Pancreas (tissue), 10 donors: ENCODE results near the gene ZNF684. TPM values are rescaled to one million over a fixed set of nuclear protein-coding genes. Genes with fewer than 3 reads are reported as not detected.
A peak's percentile ranks its signal among the peaks of the same experiment; 100 is the strongest.
"Not testable (repeated sequence)": the region's sequence is repeated elsewhere in the genome, so short reads cannot be mapped to it uniquely, and the experiment has no call there.

ENCODE experiments used
- ATAC-seq, 4 donors: fragments of 200-7000 bp; cut with Tn5 transposase; one replicate each; pipeline versions ENCODE4 v1.8.0 to v1.9.1; 2020; ENCODE audit warnings: mild to moderate bottlenecking in 4 of 4, moderate library complexity in 4 of 4
- DNase-seq, 6 donors: peaks; one replicate each; pipeline ENCODE4 v3.0.0-alpha.2; 2020
- FAIRE-seq: peaks from 2 replicates; lab custom pipeline; 2012; peaks lifted over from hg19 to GRCh38; lab: Jason Lieb, UNC
- H3K27ac ChIP-seq, 4 donors: fragments of 200-600 bp; sonication (generic); 1 replicate in 3 of 4; 2 replicates in 1 of 4; pipeline versions ENCODE4 v1.5.0 to v1.8.0; 2020
- H3K27me3 ChIP-seq, 4 donors: fragments of 200-600 bp; one replicate each; pipeline ENCODE4 v1.8.0; 2021
- H3K36me3 ChIP-seq, 3 donors: fragments of 200-600 bp; sonication (generic) in 1 of 3; one replicate each; pipeline versions ENCODE4 v1.5.0 to v1.8.0; 2020 to 2021
- H3K4me1 ChIP-seq, 3 donors: fragments of 200-600 bp; one replicate each; pipeline ENCODE4 v1.8.0; 2021
- H3K4me3 ChIP-seq, 4 donors: fragments of 200-600 bp; sonication (generic) in 2 of 4; one replicate each; pipeline versions ENCODE4 v1.5.0 to v1.8.0; 2020 to 2021
- H3K9me3 ChIP-seq, 4 donors: fragments of 200-600 bp; one replicate each; pipeline ENCODE4 v1.8.0; 2021
- CTCF ChIP-seq, 4 donors: fragments of 200-600 bp; sonication (generic) in 3 of 4; IDR thresholded peaks; one replicate each; pipeline versions ENCODE4 v1.5.0 to v1.8.0; 2021; ENCODE audit warnings: antibody characterized with exemption in 4 of 4
- WGBS, 2 donors: extraction: QIAGEN DNeasy Blood & Tissue Kit; methylation state at CpG; one replicate each; pipeline ENCODE4 v1.1.7; 2013; 5-methylcytosine and 5-hydroxymethylcytosine counted together
- intact Hi-C, 3 donors: fragments of 100-400 bp; cut with DNase I; formaldehyde crosslinking; loops; one replicate each; pipeline versions ENCODE4 v1.11.1 to v1.14.2; 2022
- polyA plus RNA-seq, 2 donors: library from polyadenylated mRNA; stranded (reverse); fragments of 200-250 nt; gene quantifications; one replicate each; pipeline ENCODE4 v1.2.3, GENCODE V29; 2013
- total RNA-seq, 6 donors: library from RNA; stranded (reverse); fragmentation: NEBNext Ultra II Directional in 4 of 6; extraction: Animal tissue kit (Norgen Biotek cat#: 25700) in 4 of 6; gene quantifications; one replicate each; pipeline versions ENCODE4 v1.2.1 to v1.2.4, GENCODE V29; 2021 to 2023
- donor health status: healthy with polysubstance abuse.
- donor health status: DM: no; HTN: no; CAD: no; lungs with moderate emphysema.
- donor health status: DM: no; HTN: no; CAD: no.
- donor health status: control.
- donor health status: control.
- donor health status: Bipolar disorder and iron deficiency.
- donor health status: DM: yes; HTN: yes; CAD: no.
- donor health status: DM: no; HTN: no; CAD: no.
- donor health status: DM: no; HTN: no; CAD: no.
- donor health status: DM: yes; HTN: yes; CAD: no.

The ZNF684 gene
- total RNA-seq (1 to 10 TPM; 1.6 to 4.1 (median 2.9) TPM), polyA plus RNA-seq (1 to 10 TPM; 2.3 to 5.3 TPM)

DNA sequence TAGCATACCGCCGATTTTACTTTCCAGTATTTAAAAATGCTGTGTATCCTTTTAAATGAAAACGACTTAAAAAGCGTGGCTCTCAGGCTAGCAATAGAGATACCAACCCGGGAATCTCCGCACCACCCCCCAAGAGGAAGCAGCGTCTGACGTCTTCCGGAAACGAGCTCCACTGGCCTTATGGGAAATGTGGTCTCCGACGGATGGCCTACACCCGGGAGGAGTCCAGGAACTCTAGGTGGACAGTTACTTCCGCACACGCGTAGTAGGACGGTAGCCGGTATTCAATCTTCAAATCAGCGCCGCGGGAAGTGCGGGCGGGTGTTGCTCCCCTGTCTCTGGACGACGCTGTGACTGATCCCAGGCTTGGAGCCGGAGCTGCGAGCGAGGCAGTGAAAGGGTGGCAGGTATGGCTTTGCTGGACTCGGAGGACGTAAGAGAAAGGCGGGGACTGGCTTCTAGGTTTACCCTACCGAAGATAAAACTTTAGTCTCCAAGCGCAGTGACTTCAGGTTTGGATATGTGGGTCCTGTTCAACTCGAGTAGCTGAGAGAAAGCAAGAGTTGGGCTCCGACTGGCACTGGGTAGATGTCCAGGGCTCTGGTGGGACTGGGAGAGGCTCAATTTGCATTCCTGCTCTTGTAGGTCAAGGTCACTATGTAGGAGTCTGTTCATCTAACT lies at the start of gene ZNF684:
TSS of gene ZNF684 (plus strand) at position 257 of the 681 bp plus-strand sequence. CDS start 1,530 bp downstream, outside the sequence.
- WGBS, 2 donors: 0% methylated on average over 35 of the region's 35 CpGs
- peak; percentile 68 to 94 (median 81) for DNase-seq
- no peak for FAIRE-seq
- H3K27me3 ChIP-seq: no peaks in the 10 kb centered on the region
- peak within 1 kb of the TSS; percentile 45 to 69 (median 60) for H3K4me3 ChIP-seq
- peak; percentile 96 to 99 (median 97) for ATAC-seq
- peaks cover 4 to 20% (median 19%) of the 10 kb centered on the region in 3 donors for H3K4me1 ChIP-seq
- intact Hi-C loops: no loop called here
- H3K36me3 ChIP-seq: no peaks in the 10 kb centered on the region
- peak within 1 kb of the TSS; percentile 63 to 84 (median 74) for H3K27ac ChIP-seq
- H3K9me3 ChIP-seq: no peaks in the 10 kb centered on the region
- no peak for TF ChIP-seq CTCF (IDR thresholded peaks at IDR 0.05)

- H3K27me3 ChIP-seq: no peaks in the 10 kb centered on the region
- no peaks in the 10 kb centered on the region for H3K4me1 ChIP-seq
- DNase-seq (no peak), FAIRE-seq (no peak), ATAC-seq (no peak)
- H3K27ac ChIP-seq: no peak overlapping the region
- intact Hi-C loops: no loop called here
- H3K9me3 ChIP-seq: peaks cover 0 to 15% (median 2%) of the 10 kb centered on the region in 4 donors
- TF ChIP-seq CTCF (IDR thresholded peaks at IDR 0.05): no peak
- H3K36me3 ChIP-seq: peaks cover 0 to 9% (median 7%) of the 10 kb centered on the region in 3 donors
- H3K4me3 ChIP-seq: no peak overlapping the region
- 95 to 98% methylated on average over 4 of the region's 4 CpGs for WGBS, 2 donors
These were observed 36.0 kb upstream of the ZNF684 start for GRCh38 chr1:40495315-40495903.

DNA sequence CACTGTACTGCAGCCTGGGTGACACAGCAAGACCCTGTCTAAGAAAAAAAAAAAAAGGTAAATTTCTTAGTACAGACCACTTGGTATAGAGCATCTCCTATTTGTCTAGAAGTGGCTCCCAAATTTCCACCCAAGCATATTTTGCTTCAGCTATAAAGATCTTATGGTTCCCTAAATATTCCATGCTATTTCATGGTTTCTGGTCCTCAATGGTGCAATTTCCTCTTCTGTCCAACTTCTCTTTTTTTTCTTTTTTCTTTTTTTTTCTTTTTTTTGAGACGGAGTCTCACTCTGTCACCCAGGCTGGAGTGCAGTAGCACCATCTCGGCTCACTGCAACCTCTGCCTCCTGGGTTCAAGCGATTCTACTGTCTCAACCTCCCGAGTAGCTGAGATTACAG lies 28.8 kb upstream of the ZNF684 start:
- H3K36me3 ChIP-seq, H3K4me1 ChIP-seq, H3K9me3 ChIP-seq, ATAC-seq, H3K27ac ChIP-seq, DNase-seq, H3K4me3 ChIP-seq, FAIRE-seq, H3K27me3 ChIP-seq, intact Hi-C loops: not testable (repeated sequence)
- WGBS, 2 donors: 96 to 100% methylated on average over 4 of the region's 4 CpGs

- DNase-seq: no peak
- peak overlapping the region; percentile 70 to 80 (median 75) for H3K4me3 ChIP-seq
- intact Hi-C loops: no loop called here
- ATAC-seq: no peak
- H3K36me3 ChIP-seq: no peaks in the 10 kb centered on the region
- FAIRE-seq: no peak
- WGBS, 2 donors: 62% methylated on average over 6 of the region's 6 CpGs
- H3K4me1 ChIP-seq: peaks cover 0 to 5% (median 0%) of the 10 kb centered on the region in 3 donors
- TF ChIP-seq CTCF (IDR thresholded peaks at IDR 0.05): no peak
- no peaks in the 10 kb centered on the region for H3K9me3 ChIP-seq
- no peaks in the 10 kb centered on the region for H3K27me3 ChIP-seq
- peak overlapping the region in 2 of 4 donors; percentile 46 to 65 for H3K27ac ChIP-seq
These were observed 23.5 kb upstream of the ZNF684 start for GRCh38 chr1:40507973-40508372.

GRCh38 chr1:40508375-40509341 lies 22.8 kb upstream of the ZNF684 start, which contains the start of gene EXO5:
Gene EXO5 (plus strand): TSS chr1:40508767. CDS start chr1:40514545, 5,778 bp downstream.
- Histone ChIP-seq H3K4me3 (peak within 1 kb of the TSS; percentile 70 to 80 (median 75)), H3K4me1 (peaks cover 0 to 5% (median 0%) of the 10 kb centered on the region in 3 donors), H3K27me3 (no peaks in the 10 kb centered on the region), H3K36me3 (no peaks in the 10 kb centered on the region), H3K27ac (peak within 1 kb of the TSS in 3 of 4 donors; percentile 14 to 65 (median 46)), H3K9me3 (no peaks in the 10 kb centered on the region)
- intact Hi-C loops: no loop called here
- TF ChIP-seq CTCF (IDR thresholded peaks at IDR 0.05): no peak
- WGBS, 2 donors: 1% methylated on average over 74 to 76 of the region's 76 CpGs
- FAIRE-seq (no peak), ATAC-seq (peak; percentile 99 to 100 (median 100)), DNase-seq (peak; percentile 66 to 92 (median 76))
